ENCODE results near the gene QPCTL.
"Not testable (repeated sequence)": the region's sequence is repeated elsewhere in the genome, so short reads cannot be mapped to it uniquely, and the experiment has no call there.

QPCTL gene

DNA sequence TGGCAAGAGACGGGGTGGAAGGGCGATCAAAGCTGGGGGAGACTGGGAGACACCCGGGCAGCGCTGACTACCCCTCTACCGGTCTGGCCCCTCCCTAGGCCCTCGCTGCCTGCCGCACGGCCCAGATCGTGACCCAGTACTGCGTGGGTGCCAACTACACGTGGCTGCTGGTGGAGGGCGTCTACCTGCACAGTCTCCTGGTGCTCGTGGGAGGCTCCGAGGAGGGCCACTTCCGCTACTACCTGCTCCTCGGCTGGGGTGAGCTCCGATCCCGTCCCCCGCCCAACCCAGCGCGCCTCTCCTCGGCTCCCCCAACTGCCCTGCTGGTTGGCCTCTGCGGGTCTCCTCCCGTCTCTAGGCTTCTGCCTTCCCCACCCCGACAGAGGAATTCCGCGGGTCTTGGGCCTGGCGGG lies 15.6 kb upstream of the QPCTL start:
- DNase-seq (ENCODE audit: low read depth in 2 of 2), result peak; percentile 74 to 78

DNA sequence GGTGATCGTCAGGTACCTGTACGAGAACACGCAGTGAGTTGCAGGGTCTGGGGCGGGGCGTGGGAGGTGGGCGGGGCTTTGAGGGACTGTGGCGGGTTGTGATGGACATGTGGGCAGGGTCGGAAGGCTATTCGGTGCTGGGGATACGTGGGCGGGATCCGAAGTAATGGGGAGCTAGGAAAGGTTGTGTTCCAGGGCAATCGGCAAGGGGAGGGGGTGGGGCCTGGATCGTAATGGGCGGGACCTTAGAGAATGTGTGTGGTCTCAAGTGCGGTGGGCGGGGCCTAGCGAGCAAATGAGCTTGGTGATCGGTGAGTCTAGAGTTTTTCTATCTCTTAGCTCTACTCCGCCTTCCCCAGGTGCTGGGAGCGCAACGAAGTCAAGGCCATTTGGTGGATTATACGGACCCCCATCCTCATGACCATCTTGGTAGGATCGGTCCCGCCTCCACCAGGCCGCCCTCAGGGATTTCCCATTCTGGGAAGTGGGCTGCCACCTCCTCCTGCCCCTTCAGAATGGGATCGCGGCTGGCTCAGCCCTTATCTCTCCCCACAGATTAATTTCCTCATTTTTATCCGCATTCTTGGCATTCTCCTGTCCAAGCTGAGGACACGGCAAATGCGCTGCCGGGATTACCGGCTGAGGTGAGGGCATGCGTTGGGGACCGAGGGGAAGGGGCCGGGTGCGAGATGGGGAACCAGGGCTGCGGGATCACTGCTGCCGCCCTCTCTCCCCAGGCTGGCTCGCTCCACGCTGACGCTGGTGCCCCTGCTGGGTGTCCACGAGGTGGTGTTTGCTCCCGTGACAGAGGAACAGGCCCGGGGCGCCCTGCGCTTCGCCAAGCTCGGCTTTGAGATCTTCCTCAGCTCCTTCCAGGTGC lies 14.9 kb upstream of the QPCTL start:
- peak; percentile 77 to 83 for DNase-seq (ENCODE audit: low read depth in 2 of 2)

- DNase-seq (ENCODE audit: low read depth in 2 of 2), result peak; percentile 51 to 75
Measured at GRCh38 chr19:45681391-45682015, 11.0 kb upstream of the QPCTL start.

- no peak for DNase-seq (ENCODE audit: low read depth in 2 of 2)
Measured at GRCh38 chr19:45682117-45682516, 10.3 kb upstream of the QPCTL start.

- no peak for DNase-seq (ENCODE audit: low read depth in 2 of 2)
Measured at GRCh38 chr19:45682908-45683307, 9.6 kb upstream of the QPCTL start.

GRCh38 chr19:45685045-45685444 lies 7.4 kb upstream of the QPCTL start:
- DNase-seq (ENCODE audit: low read depth in 2 of 2), result not testable (repeated sequence)

GRCh38 chr19:45687599-45687998 lies 4.9 kb upstream of the QPCTL start:
- DNase-seq (ENCODE audit: low read depth in 2 of 2), result no peak

DNA sequence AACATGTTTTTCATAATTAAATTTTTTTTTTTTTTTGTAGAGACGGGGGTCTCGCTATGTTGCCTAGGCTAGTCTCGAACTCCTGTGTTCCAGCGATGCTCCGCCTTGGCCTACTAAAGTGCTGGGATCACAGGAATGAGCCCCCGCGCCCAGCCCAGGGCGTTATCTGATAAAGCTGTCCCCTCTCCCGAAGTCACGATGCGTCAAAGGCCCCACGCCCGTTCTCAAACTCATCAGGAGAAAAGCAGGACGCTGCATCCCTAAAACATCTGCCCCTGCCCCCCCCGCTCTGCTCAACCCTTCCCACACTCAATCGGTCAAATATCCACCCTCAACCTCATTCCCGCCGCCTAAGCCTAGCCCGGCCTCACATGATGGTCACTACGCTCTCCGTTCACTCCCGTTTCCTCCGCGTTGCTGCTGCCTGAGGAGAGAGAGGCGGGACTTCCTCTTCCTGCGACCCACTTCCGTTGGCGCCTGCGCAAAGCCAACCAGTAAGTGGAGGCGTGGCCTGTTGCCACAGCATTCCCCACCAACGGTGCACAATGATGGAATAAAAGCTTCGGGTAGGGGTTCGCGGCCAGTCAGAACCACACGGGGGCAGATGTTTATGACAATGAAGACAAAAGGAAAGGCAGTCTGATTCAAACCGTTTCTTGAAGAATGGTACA lies 815 bp upstream of the QPCTL start, which contains the start of gene SNRPD2:
SNRPD2 (minus strand) TSS at position 438 of the 671 bp plus-strand sequence; CDS start at position 373, 65 bp downstream.
- DNase-seq (ENCODE audit: low read depth in 2 of 2), result peak; percentile 87 to 89

- peak; percentile 59 to 61 for DNase-seq (ENCODE audit: low read depth in 2 of 2)
Measured at GRCh38 chr19:45693106-45693788, 781 bp downstream of the QPCTL start.

DNA sequence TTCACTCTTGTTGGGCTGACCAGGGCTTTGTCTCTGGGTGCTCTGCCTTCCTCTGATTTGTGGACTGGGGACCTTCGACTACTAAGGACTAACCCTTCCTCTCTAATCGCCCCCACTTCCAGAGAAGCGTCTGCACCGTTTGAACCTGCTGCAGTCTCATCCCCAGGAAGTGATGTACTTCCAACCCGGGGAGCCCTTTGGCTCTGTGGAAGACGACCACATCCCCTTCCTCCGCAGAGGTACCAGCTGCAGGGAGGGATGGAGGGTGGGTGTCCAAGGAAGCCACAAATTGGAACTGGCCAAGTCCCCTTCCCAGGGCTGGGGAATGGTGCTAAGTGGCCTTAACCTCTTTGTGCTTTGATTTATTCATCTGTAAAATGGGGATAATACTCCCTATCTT lies 9.2 kb downstream of the QPCTL start:
- DNase-seq (ENCODE audit: low read depth in 2 of 2), result no peak

- no peak for DNase-seq (ENCODE audit: low read depth in 2 of 2)
Measured at GRCh38 chr19:45705115-45705514, 12.6 kb downstream of the QPCTL start.

- DNase-seq (ENCODE audit: low read depth in 2 of 2), result no peak
Measured at GRCh38 chr19:45705710-45706415, 13.4 kb downstream of the QPCTL start.

DNA sequence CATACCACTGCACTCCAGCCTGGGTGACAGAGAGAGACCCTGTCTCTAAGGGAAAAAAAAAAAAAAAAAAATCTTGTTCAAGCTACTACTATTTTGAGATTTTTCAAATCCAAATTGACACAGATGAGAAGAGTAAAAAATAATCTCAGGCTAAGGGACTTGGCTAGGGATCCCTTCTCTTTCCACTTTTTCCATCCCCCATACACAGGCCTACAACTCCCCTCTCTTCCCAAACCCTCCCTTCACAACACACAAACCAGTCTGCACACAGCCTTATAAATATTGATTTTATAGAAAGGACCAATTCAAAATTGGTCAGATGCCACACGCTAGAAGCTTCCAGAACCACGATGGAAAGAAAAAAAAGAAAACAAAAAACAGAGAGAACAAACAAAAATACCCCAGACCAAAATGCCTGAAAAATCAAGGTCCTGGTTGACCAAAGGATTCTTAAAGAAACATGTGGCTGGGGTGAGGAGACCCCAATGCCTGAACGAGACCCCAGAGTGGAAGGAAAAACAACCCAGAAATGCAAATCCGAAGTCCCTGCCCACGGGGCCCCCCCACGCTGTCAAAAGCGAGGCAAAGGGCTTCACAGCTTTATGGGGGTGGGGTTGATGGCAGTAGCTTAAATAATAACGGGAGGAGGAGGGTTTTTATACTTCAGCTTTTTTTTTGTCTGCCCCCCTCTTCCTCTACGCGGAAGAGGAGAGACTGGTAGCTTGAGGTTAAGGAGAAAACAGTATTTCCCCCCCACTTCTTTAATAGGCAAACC lies 18.1 kb downstream of the QPCTL start:
- no peak for DNase-seq (ENCODE audit: low read depth in 2 of 2)

DNA sequence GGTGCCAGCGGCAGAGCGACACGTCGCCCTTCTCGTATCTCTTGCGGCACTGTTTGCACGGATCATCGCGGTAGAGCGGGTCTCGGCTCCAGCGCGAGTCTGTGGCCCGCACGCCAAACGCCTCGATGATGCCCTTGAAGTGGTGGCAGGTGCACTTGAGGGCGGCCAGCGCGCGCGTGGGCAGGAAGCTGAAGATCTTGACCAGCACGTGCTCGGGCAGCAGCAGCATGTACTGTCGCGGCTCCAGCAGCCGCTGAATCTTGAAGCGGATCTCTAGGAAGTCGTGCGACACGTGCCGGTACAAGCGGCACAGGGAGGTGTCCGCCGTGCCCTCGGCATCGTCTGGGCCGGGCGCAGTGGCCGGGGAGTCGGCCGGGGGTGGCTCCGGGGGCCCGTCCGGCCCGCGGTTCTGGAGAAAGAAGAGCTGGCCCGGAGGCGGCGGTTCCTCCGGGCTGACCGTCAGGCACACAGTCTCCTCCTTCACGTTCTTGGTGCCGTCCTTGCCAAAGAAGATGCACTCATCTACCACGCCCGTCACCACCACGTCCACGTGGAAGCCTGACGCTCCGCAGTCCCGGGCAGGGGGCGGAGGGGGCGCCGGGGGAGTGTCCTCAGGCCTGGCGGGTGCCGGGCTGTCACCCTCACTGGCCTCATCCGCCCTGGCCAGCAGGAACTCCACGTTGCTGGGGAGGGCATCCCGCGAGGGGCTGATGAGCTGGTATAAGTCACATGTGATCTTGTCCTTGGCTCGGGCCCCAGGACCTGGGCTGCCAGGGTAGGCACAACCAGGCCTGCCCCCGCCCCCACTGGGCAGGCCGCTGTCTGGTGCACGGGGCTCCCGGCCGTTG lies 19.6 kb downstream of the QPCTL start:
- no peak for DNase-seq (ENCODE audit: low read depth in 2 of 2)

DNA sequence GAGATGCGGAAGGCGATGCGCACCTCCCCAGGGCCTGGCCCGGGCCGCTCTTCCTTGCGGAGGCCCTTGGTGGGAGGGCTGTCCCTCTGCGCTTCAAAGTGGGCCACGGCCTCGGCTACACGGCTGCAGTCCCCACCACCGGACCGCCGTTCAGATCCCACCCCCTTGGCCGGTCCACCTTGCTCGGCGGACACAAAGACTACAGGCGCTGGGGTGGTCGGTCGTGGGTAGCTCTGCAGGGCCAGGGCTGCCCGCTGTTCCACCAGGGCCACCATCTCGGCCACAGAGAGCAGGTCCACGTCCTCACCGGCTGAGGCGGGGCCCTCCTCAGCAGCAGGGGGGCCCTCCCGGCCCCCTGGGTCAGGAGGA lies 20.2 kb downstream of the QPCTL start:
- no peak for DNase-seq (ENCODE audit: low read depth in 2 of 2)

GRCh38 chr19:45713141-45713540 lies 20.7 kb downstream of the QPCTL start:
- DNase-seq (ENCODE audit: low read depth in 2 of 2), result no peak

DNA sequence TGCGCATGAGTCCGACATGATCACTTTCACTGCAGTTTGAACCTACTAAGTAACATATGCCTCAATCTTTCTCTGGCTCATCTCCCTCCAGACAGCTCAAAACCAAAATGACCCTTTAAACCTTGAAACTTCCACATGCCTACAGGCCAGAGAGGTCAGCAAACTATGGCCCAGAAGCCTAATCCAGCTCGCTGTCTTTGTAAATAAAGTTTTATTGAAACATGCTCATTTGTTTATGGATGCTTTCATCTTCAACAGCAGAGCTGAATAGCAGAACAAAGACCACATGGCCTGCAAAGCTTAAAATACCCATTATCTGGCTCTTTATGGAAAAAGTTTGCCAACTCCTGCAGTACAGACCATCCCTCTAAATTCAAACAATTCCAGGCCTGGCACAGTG lies 22.7 kb downstream of the QPCTL start:
- DNase-seq (ENCODE audit: low read depth in 2 of 2), result no peak

DNA sequence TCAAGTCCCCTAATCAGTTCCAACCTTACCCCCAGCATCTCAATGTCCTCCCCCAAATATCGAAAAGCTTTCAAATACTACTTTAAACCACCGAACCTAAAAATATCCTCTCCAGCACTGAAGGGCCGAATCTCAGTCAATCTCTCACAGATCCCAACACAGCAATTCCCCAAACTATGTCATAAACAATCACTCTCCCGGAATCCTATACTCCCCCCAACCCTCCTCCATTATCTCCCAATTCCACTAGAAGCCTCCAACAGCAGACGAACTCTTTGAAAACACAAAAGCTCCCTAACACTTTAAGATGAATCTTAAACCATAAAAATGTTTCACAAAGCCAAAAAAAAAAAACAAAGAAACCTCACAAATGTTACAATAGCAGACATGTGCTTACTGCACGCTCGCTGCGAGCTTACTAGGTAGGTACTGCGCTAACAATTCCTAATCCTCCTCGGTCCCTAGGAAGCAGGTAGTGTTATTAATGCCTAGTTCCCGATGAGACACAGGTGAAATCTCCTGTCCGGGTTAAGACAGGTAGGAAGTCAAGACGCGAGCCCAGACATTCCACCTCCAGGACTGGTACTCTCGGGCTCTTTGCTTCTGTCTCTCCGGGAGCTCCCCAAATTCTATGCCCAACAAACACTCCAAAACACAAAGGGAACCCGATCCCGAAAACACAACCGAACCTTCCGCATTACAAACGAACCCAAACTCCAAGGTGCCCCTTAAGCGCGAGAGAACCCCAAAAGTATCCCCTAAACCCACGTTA lies 24.1 kb downstream of the QPCTL start:
- no peak for DNase-seq (ENCODE audit: low read depth in 2 of 2)
